KOPT-K1 (cell line): ENCODE data around the gene ZDHHC7.

Experiments
- H3K27ac ChIP-seq: fragments of 200-600 bp; sonication (generic); 2 replicates; pipeline ENCODE4 v1.5.1; 2016; ENCODE audit warnings: antibody characterized with exemption, mild to moderate bottlenecking, low read depth, low read length; ENCODE audit not compliant: poor library complexity, severe bottlenecking
- H3K36me3 ChIP-seq: fragments of 200-600 bp; sonication (generic); 2 replicates; pipeline ENCODE4 v1.5.1; 2017; ENCODE audit warnings: antibody characterized with exemption, mild to moderate bottlenecking, low read length, moderate library complexity; ENCODE audit not compliant: insufficient read depth
- H3K9me3 ChIP-seq: fragments of 200-600 bp; sonication (generic); 2 replicates; pipeline ENCODE4 v1.5.1; 2017; ENCODE audit warnings: antibody characterized with exemption, low read length, mild to moderate bottlenecking; ENCODE audit not compliant: insufficient read depth, poor library complexity, severe bottlenecking

ZDHHC7 gene

GRCh38 chr16:85047867-85048455, 36.6 kb upstream of the ZDHHC7 start:
- Histone ChIP-seq H3K36me3 (no peaks in the 10 kb centered on the region), H3K9me3 (no peaks in the 10 kb centered on the region), H3K27ac (no peak overlapping the region)

GRCh38 chr16:85046931-85047866, 35.9 kb upstream of the ZDHHC7 start:
- no peak overlapping the region for H3K27ac ChIP-seq
- H3K9me3 ChIP-seq: no peaks in the 10 kb centered on the region
- no peaks in the 10 kb centered on the region for H3K36me3 ChIP-seq

- no peaks in the 10 kb centered on the region for H3K9me3 ChIP-seq
- H3K36me3 ChIP-seq: no peaks in the 10 kb centered on the region
- H3K27ac ChIP-seq: no peak overlapping the region
Observed at GRCh38 chr16:85046472-85046916, 35.2 kb upstream of the ZDHHC7 start.

DNA sequence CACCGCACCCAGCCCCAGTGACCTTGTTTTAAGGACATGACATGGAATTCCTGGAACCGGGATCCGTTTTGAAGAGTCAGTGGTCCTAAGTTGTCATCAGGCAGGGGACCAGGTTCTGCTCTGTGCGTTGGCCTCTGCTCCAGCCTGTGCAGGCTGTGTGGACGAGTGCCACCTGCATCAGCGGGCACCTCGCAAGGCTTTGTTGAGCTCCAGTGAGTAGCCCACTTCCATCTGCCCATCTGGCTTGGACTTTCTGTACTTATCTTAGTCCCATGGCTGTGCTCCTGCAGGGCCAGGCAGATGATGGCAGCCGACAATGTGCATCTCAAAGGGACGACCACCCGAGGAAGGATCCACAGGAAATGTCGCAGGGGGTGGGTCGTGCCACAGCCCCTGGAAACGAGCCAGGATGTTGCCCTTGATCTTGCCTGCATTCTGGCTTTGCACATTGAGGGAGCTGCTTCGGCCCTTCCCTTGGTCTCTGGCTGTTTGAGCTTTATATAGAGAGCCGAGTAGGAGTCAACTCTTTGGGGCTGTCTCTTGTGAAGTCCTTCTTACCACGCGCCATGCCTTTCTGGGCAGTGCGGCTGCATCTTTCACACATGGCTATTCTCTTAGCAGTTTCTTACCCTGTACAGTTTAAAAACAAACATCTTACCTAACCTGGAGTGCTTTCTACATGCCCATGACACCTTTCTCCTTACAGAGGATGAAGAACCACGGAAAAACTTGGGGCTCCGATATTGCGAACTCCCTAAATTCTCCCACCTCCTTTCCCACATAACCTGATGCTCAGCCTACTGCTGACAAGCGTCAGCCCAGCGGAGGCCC, 34.5 kb upstream of the ZDHHC7 start:
- H3K27ac ChIP-seq: no peak overlapping the region
- H3K36me3 ChIP-seq: no peaks in the 10 kb centered on the region
- no peaks in the 10 kb centered on the region for H3K9me3 ChIP-seq

DNA sequence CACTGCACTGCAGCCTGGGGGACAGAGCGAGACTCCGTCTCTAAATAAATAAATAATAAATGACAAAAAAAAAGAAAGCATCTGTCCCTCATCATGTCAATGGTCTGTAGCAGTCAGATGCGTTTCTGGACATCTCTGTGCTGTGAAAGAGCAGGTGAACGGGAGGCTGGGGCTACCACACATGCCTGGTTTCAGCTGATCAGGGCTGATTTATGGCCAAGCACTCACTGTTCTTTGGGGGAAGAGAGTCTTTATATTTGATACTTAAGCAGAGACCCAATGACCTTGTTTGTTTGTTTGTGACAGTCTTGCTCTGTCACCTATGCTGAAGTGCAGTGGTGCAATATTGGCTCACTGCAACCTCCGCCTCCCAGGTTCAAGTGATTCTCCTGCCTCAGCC, 33.7 kb upstream of the ZDHHC7 start:
- Histone ChIP-seq H3K9me3 (no peaks in the 10 kb centered on the region), H3K36me3 (no peaks in the 10 kb centered on the region), H3K27ac (no peak overlapping the region)

DNA sequence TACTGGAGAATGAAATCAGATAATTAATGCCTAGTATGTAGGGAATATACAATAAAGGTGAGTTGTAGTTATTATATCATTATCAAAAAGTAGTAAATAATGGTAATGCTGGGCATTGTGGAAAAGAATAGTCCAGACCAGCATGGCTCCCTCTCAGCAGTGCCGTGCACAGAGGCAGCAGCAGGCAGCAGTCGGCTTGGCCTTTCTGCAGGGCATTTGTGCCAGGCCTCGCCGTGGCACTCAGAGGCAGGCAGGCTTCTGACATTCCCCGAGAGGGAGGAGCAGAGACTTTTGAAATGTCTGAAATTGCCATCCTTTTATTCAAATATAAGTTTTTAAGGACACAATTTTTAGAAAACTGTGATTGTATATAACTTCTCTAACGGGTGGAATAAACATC, 31.3 kb upstream of the ZDHHC7 start:
- Histone ChIP-seq H3K27ac (no peak overlapping the region), H3K36me3 (no peaks in the 10 kb centered on the region)

GRCh38 chr16:85042167-85042526, 30.8 kb upstream of the ZDHHC7 start:
- H3K27ac ChIP-seq: no peak overlapping the region
- no peaks in the 10 kb centered on the region for H3K36me3 ChIP-seq

More for the DNA sequence above, 31.3 kb upstream of the ZDHHC7 start:
- no peaks in the 10 kb centered on the region for H3K9me3 ChIP-seq

DNA sequence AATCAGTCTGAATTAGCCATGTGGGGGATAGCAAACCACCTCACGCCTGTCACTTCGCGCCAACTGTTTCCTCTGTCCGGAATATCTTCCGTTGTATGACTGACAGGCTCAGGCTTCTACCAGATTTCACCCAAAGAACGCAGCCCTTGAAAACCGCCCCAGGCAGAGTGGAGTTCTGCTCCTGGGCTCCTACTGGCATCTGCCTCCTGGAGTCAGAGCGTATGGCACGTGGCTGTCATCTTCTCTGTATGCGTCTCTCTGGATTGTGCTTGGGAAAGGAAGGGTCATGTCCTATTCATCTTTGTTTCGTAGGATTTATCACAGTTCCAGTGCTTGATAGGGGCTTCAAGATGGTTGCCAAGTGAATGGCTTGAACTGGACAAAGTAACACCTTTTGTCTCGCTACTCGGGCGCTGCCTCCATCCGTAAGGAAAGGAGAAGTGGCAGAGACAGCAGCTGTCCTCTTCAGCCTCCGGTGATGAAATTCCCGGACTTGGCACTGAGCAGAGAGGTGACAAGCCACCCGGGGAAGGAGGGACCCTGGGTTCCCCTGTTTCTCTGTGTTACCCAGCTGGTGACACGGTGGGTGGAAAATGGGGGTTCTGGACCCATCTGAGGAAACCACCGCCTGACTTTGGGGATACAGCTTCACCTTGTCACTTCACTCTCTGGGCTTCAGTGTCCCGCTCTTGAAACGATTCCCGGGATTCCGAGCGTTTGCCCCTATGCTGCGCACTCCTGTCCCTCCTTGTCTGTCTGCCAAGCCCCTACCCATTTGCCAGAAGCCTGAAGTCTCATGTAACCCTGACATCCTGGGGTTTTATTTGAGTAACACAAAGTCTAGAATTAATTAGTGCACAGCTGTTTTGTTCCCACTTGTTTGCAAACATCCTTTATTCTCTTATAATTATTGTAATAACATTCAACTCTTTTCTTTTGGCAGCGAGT, 30.2 kb upstream of the ZDHHC7 start:
- no peak overlapping the region for H3K27ac ChIP-seq
- H3K36me3 ChIP-seq: no peaks in the 10 kb centered on the region
- H3K9me3 ChIP-seq: no peaks in the 10 kb centered on the region

More at GRCh38 chr16:85042167-85042526, 30.8 kb upstream of the ZDHHC7 start:
- H3K9me3 ChIP-seq: no peaks in the 10 kb centered on the region

DNA sequence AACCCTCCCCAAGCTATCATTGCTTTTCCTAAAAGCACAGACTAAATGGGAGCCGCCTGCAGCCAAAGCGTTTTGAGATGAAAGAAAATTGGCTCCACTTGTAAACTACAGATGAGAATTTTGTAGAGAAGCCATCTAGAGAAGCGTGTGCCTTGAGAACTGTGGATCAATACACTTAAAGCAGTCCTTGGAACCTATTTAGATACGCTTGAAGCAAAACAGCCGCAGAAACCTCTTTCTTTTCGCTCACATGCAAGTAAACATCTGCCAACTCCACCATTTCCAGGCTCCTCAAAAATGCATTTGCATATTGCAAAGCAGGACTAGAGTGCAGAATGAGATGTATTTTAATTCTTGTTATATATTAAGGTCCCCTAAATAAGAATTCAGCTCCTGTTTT, 29.4 kb upstream of the ZDHHC7 start:
- Histone ChIP-seq H3K9me3 (no peaks in the 10 kb centered on the region), H3K27ac (no peak overlapping the region), H3K36me3 (no peaks in the 10 kb centered on the region)

DNA sequence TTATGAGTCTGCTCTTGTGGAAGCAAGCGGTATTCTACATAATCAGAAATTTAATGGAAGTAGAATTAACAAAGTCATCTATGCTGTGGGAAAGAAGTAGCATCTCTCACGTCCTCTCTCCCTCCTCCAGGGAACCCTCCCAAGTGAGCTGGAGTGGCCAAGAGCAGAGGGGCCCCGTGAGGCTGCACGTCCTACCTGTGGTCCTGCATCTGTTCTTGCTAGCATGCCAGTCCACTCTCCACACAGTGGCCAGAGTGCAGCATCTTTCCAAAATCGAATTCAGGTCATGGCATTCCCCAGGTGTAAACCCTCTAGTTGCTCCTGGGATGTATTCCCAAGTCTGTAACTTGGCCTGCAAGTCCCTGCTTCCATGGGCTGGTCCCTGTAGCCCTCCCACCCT, 26.4 kb upstream of the ZDHHC7 start:
- Histone ChIP-seq H3K36me3 (no peaks in the 10 kb centered on the region), H3K9me3 (no peaks in the 10 kb centered on the region), H3K27ac (no peak overlapping the region)

- H3K36me3 ChIP-seq: no peaks in the 10 kb centered on the region
- no peak overlapping the region for H3K27ac ChIP-seq
- H3K9me3 ChIP-seq: no peaks in the 10 kb centered on the region
Observed at GRCh38 chr16:85037050-85037410, 25.7 kb upstream of the ZDHHC7 start.

DNA sequence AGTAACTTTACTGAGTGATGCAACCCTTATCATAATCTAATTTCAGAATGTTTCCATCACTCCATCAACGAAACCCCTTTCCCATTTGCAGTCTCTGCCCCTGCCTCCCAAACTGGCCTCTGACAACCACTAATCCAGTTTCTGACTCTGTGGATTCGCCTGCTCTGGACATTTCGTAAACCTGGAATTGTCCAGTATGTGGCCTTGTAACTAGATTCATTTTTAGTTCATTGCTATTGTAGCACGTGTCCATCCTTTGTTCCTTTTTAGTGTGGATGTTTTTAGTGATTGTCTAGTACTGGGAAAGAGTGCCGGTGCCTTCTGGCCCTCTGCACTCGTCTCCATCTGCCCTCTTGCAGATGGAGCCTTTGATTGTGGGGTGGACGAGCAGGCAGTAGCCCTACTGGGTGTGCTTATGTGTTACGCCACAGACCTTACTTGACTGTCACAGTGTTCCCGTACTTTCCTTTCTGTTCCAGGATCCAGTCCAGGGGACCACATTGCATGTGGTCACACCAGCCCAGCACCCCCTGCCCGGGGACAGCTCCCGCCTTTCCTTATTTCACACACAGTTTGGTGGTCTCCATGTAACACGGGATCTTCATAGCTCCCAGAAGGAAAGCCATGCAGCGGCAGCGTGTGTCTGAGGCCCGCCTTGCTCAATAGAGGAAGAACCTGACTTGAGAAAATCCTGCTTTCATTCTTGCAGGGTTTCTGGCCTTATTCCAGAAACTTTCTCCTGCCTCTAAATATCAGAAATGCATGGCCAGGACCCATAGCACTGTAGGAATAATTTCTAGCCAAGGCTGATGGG, 25.1 kb upstream of the ZDHHC7 start:
- Histone ChIP-seq H3K27ac (no peak overlapping the region), H3K36me3 (no peaks in the 10 kb centered on the region)

DNA sequence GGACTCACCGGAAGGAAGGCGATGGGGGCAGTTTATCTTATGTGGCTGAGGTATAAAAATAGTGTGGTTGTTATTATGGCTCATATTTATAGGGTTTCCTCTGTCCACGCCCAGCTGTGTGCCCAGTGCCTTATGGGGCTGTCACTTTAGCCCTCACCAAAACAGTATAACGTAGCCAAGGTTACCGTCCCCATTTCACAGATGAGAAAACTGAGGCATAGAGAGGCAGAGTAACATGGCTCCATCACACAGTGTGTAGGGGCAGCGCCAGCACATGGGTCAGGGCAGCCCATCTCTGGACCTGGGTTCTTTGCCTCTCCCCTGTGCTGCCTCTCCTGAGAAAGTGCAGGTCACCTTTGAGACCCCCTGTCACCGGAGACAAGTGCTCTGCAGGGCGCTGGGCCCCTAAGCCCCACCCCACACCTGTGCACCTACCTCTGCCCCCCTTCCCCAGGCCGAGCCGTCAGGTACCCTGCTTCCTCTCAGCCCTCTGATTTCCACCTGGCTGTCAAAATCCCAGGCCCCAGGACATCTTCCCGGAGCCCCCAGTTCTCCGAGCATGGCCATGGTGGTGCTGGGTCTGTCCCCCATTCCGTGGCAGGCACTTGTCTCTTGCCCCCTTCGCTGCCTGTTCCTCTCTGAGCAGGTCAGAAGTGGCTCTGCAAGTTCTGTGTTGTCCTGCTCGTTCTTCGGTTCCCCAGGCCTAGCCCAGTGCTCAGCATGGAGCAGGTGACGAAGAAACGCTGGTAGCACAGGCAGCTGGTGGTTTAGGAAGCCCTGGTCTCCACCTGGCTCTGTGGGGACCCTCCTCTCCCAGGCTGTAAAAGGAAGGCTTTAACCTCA, 23.5 kb upstream of the ZDHHC7 start:
- Histone ChIP-seq H3K36me3 (no peaks in the 10 kb centered on the region), H3K27ac (no peak overlapping the region), H3K9me3 (no peaks in the 10 kb centered on the region)

More for the DNA sequence above, 25.1 kb upstream of the ZDHHC7 start:
- H3K9me3 ChIP-seq: no peaks in the 10 kb centered on the region
